Brain pericyte (primary cell): ENCODE measurements around the gene PGLYRP1.

Experiments
- DNase-seq: peaks from one replicate; pipeline ENCODE4 v3.0.0-alpha.2; 2012; ENCODE audit warnings: low read depth, low spot score

Gene PGLYRP1

DNA sequence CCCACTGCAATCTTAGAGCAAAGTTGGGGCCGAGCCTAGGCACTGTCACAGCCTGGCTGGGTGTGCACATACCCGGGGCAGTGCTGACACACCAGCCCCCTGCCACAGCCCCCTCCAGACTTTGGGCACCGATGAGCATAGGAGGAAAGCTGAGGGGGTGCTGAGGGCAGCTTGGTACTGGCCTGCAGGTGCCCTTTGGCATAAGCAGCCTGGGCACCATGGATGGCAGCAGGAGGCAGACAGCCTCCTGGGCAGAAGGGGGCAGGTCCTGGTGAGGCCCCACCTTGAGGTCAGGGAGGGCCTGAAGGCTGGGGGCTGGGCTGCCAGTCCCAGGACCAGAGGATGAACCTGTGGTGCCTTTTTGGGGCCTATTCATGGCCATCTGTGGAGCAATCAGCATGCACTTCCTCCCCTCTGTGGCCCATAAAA lies 9.8 kb upstream of the PGLYRP1 start:
- no peak for DNase-seq

DNA sequence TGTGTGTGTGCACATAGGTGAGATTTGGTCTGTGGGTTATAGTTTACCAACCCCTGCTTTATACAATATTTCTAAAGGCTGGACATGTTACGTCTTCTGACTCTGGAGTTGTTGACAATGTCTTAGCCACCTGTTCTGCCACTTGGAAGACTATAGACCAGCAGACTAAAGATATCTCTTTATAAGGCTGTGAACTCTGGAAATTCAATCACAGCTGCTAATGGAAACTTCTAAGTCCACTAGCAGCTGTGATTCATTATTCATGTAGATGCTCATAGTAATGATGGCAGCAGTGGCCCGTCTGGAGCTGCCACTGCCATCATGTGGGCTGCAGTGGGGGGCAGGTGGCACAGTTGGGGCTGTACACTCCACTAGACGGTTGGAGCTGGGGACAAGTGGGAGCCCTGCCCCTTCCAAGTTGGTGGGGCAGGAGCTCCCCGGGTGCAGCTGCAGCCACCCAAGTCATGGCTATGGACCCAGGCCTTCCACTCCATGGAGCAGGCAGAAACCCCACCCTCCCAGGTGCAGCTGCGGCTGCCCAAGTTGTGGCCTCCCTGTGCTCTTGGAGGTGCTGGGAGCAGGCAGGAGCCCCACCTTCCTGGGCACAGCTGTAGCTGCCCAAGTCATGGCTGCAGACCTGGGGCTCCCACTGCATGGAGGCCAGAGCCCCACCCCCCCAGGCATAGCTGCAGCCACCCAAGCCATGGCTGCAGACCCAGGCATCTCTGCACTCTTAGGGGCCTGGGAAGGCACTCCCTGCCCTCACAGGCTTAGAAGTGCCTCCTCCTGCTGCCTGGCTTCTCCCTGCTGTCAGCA lies 9.1 kb upstream of the PGLYRP1 start:
- DNase-seq, result no peak

DNA sequence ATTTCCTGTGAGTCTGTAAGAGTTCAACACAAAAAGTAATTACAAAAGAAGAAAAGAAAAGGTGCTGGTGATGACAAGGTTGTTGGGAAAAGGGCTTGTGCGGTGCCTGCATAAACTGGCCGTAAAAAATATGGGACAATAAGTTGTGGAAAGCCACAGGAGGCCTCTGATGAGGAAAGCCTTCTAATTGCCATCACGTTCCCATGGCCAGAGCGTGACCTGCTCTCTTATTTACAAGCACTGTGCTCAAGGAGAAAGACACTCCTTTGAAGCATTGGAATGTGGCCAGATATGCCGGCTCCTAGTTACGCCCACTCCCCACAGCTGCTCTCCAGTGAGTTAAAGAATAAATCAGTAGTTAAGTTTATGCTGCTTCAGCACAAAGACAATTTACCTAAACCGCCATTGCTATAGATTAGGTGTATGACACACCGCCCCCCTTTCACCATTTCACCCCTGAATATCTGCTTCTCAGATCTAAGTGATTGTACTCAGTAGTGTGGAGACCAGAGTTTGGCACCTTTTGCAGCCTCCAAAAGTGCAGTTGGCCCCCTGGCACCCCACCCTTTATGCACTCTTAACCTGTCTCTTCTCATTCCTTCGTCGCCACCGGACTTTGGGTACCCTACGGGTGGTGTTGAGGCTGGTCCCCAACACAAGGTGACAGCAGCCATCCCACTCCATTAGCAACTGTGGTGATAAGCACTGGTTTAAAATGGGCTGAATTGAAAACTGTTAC lies 8.1 kb upstream of the PGLYRP1 start:
- DNase-seq, result no peak

- DNase-seq, result no peak
These were observed 3.0 kb upstream of the PGLYRP1 start for GRCh38 chr19:46025835-46026234.

DNA sequence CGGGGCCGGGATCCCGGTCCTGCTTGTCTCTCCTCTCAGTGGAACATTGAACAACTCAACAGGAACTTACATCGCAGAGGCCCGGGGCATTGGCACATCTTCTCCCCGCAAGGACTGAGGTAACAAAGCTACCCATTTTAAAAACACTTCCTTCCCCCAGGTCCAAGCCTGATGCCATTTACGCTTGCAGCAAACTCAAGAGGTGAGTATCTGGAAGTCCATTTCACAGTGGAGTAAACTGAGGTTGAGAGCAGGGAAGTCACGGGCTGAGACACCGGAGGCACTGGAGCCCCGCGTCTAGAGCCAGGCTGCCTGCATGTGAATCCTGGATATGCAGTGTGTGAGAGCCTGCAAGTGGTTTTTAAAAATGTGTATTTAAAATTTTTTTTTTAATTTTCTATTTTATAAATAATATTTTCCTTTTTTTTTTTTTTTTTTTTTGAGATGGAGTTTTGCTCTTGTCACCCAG lies 492 bp upstream of the PGLYRP1 start:
- DNase-seq, result no peak

- DNase-seq, result no peak
These were observed 807 bp downstream of the PGLYRP1 start for GRCh38 chr19:46022061-46022430.

GRCh38 chr19:46021531-46022041 lies 1.3 kb downstream of the PGLYRP1 start:
- DNase-seq, result no peak

DNA sequence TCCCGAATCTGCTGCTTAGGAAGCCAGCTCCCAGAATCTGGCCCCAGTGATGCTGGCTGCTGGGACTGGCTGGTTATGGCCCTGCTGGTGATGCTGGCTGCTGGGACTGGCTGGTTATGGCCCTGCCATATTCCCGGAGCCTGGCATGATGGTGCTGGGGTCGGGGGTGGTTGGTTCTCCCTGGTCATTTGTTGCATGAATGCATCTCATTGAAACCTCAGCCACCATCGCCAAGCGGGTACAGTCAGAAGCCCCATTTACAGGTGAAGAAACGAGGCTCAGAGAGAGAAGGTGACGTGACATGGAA lies 2.1 kb downstream of the PGLYRP1 start:
- no peak for DNase-seq

GRCh38 chr19:46019270-46019669 lies 3.6 kb downstream of the PGLYRP1 start:
- no peak for DNase-seq

DNA sequence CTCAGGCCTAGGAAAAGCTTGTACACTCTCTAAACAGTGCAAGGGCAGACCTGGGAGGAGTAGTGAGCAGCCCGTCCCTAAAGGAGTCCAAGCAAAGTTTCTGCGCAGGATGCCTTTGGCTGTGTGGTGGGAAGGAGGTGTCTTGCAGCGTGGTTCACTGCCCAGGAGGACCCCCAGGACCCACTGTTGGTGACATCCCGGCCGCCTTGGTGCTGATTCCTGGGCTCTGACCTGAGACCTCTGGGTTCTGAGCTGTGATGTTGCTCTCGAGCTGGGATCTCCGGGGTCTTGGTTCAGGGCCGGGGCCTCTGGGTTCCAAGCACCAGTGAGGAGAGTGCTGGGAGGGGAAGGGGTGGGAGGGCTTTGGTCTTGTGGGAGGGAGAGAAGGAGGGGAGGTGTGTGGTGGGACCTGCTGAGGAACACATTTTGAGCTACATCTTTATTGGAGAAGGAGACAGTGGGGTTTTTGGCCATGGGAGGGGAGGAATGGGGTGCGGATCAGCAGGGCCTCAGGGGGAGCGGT lies 4.1 kb downstream of the PGLYRP1 start:
- no peak for DNase-seq

- DNase-seq, result no peak
These were observed 4.8 kb downstream of the PGLYRP1 start for GRCh38 chr19:46017874-46018675.

DNA sequence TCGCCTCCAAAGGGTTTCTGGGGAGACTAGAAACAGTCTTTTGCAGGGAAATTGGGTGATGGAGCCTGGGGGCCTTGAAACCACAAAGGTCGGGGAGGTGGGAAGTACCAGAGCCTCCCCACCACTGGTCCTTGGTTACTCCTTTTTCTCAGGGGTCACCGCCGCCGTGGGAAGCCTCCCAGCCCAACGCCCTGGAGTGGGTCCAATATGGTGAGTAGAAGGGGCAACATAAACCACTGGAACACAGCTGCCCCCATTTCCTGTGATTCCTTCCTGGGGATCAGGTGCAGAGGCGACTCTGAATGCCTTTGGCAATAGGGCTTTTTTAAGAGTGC lies 5.8 kb downstream of the PGLYRP1 start:
- DNase-seq, result no peak

GRCh38 chr19:46016426-46017094 lies 6.3 kb downstream of the PGLYRP1 start:
- no peak for DNase-seq

- no peak for DNase-seq
These were observed 7.0 kb downstream of the PGLYRP1 start for GRCh38 chr19:46015687-46016425.

DNA sequence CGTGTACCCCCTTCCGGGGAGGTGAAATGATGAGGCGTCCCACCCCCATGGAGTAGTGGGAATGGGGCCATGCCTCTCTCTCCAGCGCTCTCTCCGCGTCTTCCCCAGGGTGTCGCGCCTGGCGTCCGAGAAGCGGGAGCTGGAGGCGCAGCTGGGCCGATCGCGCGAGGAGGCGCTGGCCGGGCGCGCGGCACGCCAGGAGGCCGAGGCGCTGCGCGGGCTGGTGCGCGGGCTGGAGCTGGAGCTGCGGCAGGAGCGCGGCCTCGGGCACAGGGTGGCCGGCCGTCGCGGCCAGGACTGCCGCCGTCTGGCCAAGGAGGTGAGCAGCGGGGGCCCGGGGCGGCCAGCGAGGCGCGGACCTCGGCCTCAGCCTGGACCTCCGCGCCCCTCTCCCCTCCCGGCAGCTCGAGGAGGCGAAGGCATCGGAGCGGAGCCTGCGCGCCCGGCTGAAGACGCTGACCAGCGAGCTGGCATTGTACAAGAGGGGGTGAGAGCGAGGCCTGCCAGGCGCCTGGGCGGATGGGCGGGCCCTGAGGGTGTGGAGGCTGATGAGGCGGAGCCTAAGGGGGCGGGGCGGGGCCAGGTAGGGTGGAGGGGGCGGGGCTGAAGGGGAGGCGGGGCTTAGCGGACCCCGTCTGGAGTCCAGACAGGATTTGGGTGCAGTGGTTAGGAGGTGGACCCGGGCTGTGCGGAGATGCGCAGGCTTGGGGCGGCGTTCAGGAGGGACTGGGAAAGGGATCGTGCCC lies 7.7 kb downstream of the PGLYRP1 start:
- DNase-seq, result no peak

- no peak for DNase-seq
These were observed 8.3 kb downstream of the PGLYRP1 start for GRCh38 chr19:46014534-46014933.

DNA sequence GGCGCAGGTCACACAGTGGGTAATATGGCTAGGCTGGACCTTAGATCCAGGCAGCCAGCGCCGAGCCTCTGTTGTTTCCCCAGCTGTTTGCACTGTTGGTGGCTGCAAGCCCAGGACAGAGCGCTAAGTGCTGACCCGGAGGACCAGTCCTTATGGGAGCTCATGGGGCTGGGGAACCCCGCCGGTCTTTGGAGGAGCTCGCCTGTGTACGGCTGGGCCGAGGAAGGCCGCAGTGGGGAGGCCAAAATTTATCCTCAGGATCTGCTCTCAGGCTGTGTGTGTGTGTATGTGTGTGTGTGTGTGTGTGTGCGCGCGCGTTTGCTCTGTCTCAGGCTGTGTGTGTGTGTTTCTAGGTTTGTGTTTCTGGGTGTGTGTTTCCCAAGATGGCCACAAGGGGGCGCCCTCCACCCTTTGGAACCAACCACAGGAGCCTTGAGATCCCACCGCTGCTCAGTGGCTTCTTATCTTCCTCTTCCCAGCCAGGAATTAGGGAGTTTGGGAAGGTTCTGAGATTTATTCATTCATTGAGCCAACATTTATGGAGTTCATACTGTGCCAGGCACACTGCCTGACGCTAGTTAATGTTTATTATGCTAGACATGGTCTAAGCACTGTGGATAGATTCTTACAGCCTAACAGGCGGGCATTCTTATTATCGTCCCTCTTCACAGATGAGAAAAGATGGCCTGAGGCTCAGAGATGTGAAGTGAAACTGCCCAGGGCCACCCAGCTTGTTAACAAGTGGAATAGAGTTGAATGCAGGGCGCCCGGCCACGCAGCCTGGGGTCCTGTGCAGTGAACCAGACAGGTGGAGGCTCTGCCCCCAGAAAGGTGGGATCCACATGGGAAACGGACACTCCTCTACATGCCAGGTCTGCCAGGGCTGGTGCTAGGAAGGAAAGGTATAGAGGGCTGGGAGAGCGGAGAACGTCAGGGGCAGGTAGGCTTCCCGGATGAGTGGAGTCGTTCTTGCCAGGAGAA lies 13.0 kb downstream of the PGLYRP1 start:
- DNase-seq, result no peak

DNA sequence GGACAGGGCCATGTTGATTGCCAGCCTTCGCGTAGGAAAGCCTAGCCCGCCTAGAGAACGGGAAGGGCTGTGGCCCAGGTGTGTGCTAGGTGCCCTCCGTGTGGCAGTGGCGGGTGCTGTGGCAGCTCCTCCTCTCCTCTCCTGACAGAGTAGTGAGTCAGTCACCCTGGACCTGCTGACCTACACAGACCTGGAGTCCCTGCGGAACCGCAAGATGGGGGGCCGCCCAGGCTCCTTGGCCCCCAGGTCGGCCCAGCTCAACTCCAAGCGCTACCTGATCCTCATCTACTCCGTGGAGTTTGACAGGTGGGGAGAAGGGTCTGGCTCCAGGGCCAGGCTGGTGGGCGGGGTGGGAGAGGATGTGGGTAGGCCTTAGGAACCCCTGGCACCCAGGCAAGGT lies 16.4 kb downstream of the PGLYRP1 start:
- no peak for DNase-seq
